ENCODE measurements around the gene HCLS1.

The HCLS1 gene

GRCh38 chr3:121658716-121659435 lies 1.8 kb downstream of the HCLS1 start:
- in situ Hi-C loops (cut with MboI; ENCODE audit: low sequenced_read_pairs) = no loop called here

- in situ Hi-C loops (cut with MboI; ENCODE audit: low sequenced_read_pairs) = no loop called here
These were observed 6.0 kb downstream of the HCLS1 start for GRCh38 chr3:121654493-121655385.

GRCh38 chr3:121651684-121652083 lies 9.0 kb downstream of the HCLS1 start:
- in situ Hi-C loops (cut with MboI; ENCODE audit: low sequenced_read_pairs) = no loop called here

GRCh38 chr3:121649645-121650044 lies 11.1 kb downstream of the HCLS1 start:
- in situ Hi-C loops (cut with MboI; ENCODE audit: low sequenced_read_pairs) = no loop called here

GRCh38 chr3:121648219-121648958 lies 12.3 kb downstream of the HCLS1 start:
- in situ Hi-C loops (cut with MboI; ENCODE audit: low sequenced_read_pairs) = no loop called here

GRCh38 chr3:121645054-121645453 lies 15.6 kb downstream of the HCLS1 start:
- in situ Hi-C loops (cut with MboI; ENCODE audit: low sequenced_read_pairs) = no loop called here

GRCh38 chr3:121642601-121643314 lies 17.9 kb downstream of the HCLS1 start:
- in situ Hi-C loops (cut with MboI; ENCODE audit: low sequenced_read_pairs) = no loop called here

GRCh38 chr3:121641127-121641526 lies 19.6 kb downstream of the HCLS1 start:
- in situ Hi-C loops (cut with MboI; ENCODE audit: low sequenced_read_pairs) = no loop called here

- in situ Hi-C loops (cut with MboI; ENCODE audit: low sequenced_read_pairs) = no loop called here
These were observed 22.8 kb downstream of the HCLS1 start for GRCh38 chr3:121637922-121638321.

GRCh38 chr3:121630355-121630754 lies 30.3 kb downstream of the HCLS1 start:
- in situ Hi-C loops (cut with MboI; ENCODE audit: low sequenced_read_pairs) = no loop called here

- in situ Hi-C loops (cut with MboI; ENCODE audit: low sequenced_read_pairs) = no loop called here
These were observed 31.1 kb downstream of the HCLS1 start for GRCh38 chr3:121629601-121630000.

GRCh38 chr3:121627622-121628021 lies 33.1 kb downstream of the HCLS1 start:
- in situ Hi-C loops (cut with MboI; ENCODE audit: low sequenced_read_pairs) = no loop called here

GRCh38 chr3:121627211-121627610 lies 33.5 kb downstream of the HCLS1 start:
- in situ Hi-C loops (cut with MboI; ENCODE audit: low sequenced_read_pairs) = no loop called here

GRCh38 chr3:121626495-121626894 lies 34.2 kb downstream of the HCLS1 start:
- in situ Hi-C loops (cut with MboI; ENCODE audit: low sequenced_read_pairs) = no loop called here

GRCh38 chr3:121624147-121624899 lies 36.4 kb downstream of the HCLS1 start:
- in situ Hi-C loops (cut with MboI; ENCODE audit: low sequenced_read_pairs) = no loop called here

GRCh38 chr3:121621491-121621890 lies 39.2 kb downstream of the HCLS1 start:
- in situ Hi-C loops (cut with MboI; ENCODE audit: low sequenced_read_pairs) = no loop called here

GRCh38 chr3:121619691-121620090 lies 41.0 kb downstream of the HCLS1 start:
- in situ Hi-C loops (cut with MboI; ENCODE audit: low sequenced_read_pairs) = no loop called here

- in situ Hi-C loops (cut with MboI; ENCODE audit: low sequenced_read_pairs) = no loop called here
These were observed 54.6 kb downstream of the HCLS1 start for GRCh38 chr3:121606106-121606505.

GRCh38 chr3:121604759-121605158 lies 55.9 kb downstream of the HCLS1 start:
- in situ Hi-C loops (cut with MboI; ENCODE audit: low sequenced_read_pairs) = no loop called here

GRCh38 chr3:121601212-121601812 lies 59.4 kb downstream of the HCLS1 start:
- in situ Hi-C loops (cut with MboI; ENCODE audit: low sequenced_read_pairs) = no loop called here

Data from HL-60/S4 treated with retinoic acid at 250 ng/mL for 4 days and 3 days (cell line).